Measurements from ENCODE around the gene DUSP1.
"Not testable (repeated sequence)": the region's sequence is repeated elsewhere in the genome, so short reads cannot be mapped to it uniquely, and the experiment has no call there.

DUSP1 gene

GRCh38 chr5:172791286-172791685 lies 20.3 kb upstream of the DUSP1 start:
- DNase-seq (ENCODE audit: extremely low read depth, low read depth), result no peak
- TF ChIP-seq CTCF (IDR thresholded peaks at IDR 0.05; ENCODE audit: low read depth, low read length), result no peak

- DNase-seq (ENCODE audit: extremely low read depth, low read depth), result no peak
Measured at GRCh38 chr5:172790496-172790889, 19.5 kb upstream of the DUSP1 start.

GRCh38 chr5:172789687-172790495 lies 18.9 kb upstream of the DUSP1 start:
- no peak for TF ChIP-seq CTCF (IDR thresholded peaks at IDR 0.05; ENCODE audit: low read depth, low read length)
- DNase-seq (ENCODE audit: extremely low read depth, low read depth), result no peak

More at GRCh38 chr5:172790496-172790889, 19.5 kb upstream of the DUSP1 start:
- TF ChIP-seq CTCF (IDR thresholded peaks at IDR 0.05; ENCODE audit: low read depth, low read length), result no peak

GRCh38 chr5:172788771-172789686 lies 18.0 kb upstream of the DUSP1 start:
- no peak for DNase-seq (ENCODE audit: extremely low read depth, low read depth)
- TF ChIP-seq CTCF (IDR thresholded peaks at IDR 0.05; ENCODE audit: low read depth, low read length), result no peak

GRCh38 chr5:172787538-172787937 lies 16.5 kb upstream of the DUSP1 start:
- not testable (repeated sequence) for DNase-seq (ENCODE audit: extremely low read depth, low read depth)

- TF ChIP-seq CTCF (IDR thresholded peaks at IDR 0.05; ENCODE audit: low read depth, low read length), result no peak
- DNase-seq (ENCODE audit: extremely low read depth, low read depth), result no peak
Measured at GRCh38 chr5:172786736-172787462, 15.9 kb upstream of the DUSP1 start.

GRCh38 chr5:172785429-172786088 lies 14.6 kb upstream of the DUSP1 start:
- TF ChIP-seq CTCF (IDR thresholded peaks at IDR 0.05; ENCODE audit: low read depth, low read length), result no peak
- no peak for DNase-seq (ENCODE audit: extremely low read depth, low read depth)

- not testable (repeated sequence) for DNase-seq (ENCODE audit: extremely low read depth, low read depth)
Measured at GRCh38 chr5:172784162-172784561, 13.2 kb upstream of the DUSP1 start.

GRCh38 chr5:172783319-172783718 lies 12.3 kb upstream of the DUSP1 start:
- DNase-seq (ENCODE audit: extremely low read depth, low read depth), result not testable (repeated sequence)

Measured in AG09319 (cell line).